NCI-H1092 (cell line): ENCODE data around the gene PJA1.

ENCODE experiments used
- DNase-seq: peaks from one replicate; lab custom pipeline; 2025; lab: John Stamatoyannopoulos, UW

Gene PJA1

GRCh38 chrX:69163936-69164741 lies 1.1 kb downstream of the PJA1 start:
- peak; percentile 31 for DNase-seq

DNA sequence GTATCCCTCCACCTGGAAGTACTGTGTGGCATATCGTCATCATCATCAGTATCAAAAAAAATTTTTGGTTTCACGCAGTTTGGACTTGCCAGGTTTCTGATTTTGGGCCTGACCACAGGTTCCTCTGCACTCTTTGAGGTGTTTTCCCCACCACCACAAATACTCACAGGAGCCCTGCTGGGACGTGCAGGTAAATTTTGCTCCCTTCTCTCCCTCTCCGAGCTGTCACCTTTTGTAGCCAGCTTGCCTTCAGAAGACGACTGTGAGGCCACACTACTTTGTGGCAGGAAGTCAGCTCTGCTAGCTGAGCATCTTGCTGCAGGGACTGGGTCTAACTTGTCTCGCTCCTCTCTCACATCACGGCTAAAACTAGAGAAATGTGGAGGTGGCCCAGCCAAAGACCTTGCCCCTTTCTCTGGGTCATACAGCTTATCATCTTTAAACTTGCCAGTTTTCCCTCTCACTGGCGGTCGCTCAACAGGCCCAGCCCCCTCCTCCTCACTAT lies 2.8 kb downstream of the PJA1 start:
- no peak for DNase-seq

GRCh38 chrX:69161786-69162349 lies 3.4 kb downstream of the PJA1 start:
- no peak for DNase-seq

- DNase-seq = no peak
Measured at GRCh38 chrX:69161371-69161770, 3.9 kb downstream of the PJA1 start.

GRCh38 chrX:69158166-69158980 lies 6.9 kb downstream of the PJA1 start:
- peak; percentile 70 for DNase-seq

- DNase-seq = no peak
Measured at GRCh38 chrX:69156638-69157037, 8.6 kb downstream of the PJA1 start.

DNA sequence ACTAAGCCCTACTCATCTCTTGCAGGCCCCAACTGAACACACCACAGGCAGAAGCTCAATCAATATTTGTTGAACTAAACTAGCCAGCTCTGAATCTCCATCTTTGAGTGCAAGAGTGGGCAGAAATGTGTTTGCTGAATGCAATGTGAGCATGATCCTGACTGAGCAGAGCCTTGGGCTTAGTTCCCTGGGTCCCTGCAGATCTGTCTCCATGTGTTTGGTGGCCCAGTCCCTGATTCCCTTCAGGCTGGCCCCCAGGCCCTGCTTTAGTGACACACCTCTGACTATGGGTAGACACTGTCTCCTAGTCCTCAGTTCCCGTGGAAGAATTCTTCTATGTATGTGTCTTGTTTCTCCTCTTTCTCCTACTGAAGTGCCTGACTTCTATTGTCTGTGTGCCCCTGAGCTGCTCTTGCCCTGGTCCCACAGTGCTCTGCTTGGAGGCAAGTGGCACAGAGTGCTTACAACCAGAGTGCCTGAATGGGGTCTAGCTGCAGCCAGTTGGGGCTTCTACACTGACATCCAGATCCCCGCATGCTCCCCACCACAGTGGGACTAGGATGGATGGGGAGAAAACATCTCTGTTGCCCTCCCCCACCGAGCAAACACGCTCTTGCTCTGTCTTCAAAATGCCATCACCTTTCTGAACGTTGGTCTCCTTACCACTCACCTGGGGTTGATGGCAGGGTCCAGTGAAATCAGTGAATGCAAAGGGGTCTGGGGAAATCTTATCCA lies 9.3 kb downstream of the PJA1 start:
- DNase-seq = no peak

DNA sequence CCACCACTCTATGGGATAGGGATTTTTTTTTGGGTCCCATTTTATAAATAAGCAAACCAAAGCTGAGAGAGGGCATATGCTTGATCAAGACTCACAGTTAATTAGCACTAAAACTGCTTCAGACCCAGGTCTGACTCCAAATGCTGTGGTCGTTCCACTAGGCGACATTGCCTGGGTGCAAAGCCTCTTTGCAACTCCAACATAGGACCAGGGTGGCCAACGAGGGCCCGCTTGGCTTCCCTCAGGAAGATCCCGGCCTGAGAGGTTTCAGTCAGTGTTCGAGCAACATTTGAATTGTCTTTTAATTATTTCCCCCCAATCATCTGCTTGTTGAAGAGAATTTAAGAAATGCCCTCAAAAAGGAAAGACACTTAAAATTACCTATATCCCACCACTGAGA lies 11.2 kb downstream of the PJA1 start:
- no peak for DNase-seq

DNA sequence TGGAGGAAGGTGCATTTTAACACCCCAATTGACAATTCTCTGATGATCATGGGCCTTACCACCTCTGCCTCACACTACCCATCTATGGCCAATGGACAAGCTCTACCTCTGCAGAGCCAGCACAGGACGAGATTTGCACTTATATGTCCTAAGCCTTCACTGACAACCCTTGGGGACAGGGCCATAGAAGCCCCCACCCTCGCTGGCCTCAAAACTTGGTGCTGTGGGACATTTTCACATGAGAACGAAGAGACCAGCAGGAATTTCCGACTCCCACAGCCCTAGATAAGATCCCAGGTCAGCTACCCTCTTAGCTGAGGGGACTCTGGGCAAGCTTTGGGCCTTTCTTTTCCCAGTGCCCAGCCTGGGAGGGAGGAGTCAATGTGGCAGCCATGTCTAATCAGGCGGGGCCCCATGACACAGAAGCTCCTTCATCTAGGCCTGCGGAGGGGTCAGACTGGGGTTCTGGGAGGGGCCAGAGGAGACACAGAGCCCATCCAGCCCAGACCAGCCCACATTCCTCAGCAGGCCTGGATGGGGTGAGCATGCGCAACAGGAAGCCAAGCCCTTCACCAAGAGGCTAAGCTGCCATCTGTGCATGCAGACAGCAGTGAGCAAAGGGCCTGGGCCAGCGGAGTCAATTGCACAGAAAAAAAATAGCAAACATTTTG lies 12.1 kb downstream of the PJA1 start:
- DNase-seq = no peak

GRCh38 chrX:69152417-69152841 lies 12.8 kb downstream of the PJA1 start:
- DNase-seq = peak; percentile 55

- no peak for DNase-seq
Measured at GRCh38 chrX:69151866-69152284, 13.4 kb downstream of the PJA1 start.

DNA sequence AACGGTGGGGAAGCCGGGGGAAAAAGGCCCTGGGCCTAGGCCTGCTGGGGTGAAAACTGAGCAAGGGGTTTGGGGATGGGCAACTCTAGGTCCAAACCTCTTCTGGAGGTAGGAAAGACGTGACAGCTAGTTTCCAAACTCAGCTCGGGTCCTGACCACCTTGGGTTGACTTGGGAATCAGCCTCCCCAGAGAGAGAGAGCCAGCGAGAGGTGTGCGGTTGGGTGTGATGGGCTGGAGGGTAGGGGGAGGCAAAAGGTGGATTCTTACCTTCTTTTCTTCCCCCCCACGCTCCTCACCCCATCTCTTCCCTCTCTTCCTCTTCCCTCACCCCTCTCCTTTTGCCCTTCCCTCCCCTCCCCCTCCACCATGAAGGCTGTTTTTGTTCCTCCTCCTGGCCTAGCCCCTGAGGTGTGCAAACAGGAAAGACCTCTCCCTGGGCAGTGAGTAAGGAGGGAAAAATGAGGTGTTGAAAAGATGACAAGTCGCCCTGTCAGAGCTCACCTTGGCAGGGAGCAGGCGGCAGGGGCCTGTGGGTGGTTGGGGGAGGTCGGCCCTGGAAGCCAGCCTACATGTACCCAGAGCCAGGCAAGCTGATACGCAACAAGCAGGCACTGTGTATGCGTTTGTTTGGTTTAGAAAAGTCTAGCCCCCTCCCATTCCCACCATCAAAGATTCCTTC lies 14.8 kb downstream of the PJA1 start:
- DNase-seq = no peak

GRCh38 chrX:69149466-69150280 lies 15.6 kb downstream of the PJA1 start:
- no peak for DNase-seq

GRCh38 chrX:69148946-69149345 lies 16.3 kb downstream of the PJA1 start:
- no peak for DNase-seq

- DNase-seq = no peak
Measured at GRCh38 chrX:69146739-69147138, 18.5 kb downstream of the PJA1 start.

DNA sequence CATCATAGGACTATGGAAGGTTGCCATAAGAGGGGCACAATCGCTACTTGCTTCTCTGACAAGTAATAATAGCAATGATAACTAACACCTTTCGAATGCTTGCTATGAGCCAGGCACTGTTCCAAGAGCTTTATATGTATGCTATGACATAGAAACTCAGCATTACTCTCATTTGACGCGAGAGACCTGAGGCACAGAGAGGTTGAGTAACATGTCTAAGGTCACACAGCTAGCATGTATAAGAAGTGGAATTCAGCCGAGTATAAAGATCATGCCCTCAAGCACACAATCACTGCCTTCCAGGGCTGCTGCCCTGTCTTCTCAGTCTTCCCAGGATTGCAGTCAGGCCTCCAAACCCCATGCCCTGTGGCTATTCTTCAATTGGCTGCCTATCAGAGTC lies 19.5 kb downstream of the PJA1 start:
- no peak for DNase-seq

DNA sequence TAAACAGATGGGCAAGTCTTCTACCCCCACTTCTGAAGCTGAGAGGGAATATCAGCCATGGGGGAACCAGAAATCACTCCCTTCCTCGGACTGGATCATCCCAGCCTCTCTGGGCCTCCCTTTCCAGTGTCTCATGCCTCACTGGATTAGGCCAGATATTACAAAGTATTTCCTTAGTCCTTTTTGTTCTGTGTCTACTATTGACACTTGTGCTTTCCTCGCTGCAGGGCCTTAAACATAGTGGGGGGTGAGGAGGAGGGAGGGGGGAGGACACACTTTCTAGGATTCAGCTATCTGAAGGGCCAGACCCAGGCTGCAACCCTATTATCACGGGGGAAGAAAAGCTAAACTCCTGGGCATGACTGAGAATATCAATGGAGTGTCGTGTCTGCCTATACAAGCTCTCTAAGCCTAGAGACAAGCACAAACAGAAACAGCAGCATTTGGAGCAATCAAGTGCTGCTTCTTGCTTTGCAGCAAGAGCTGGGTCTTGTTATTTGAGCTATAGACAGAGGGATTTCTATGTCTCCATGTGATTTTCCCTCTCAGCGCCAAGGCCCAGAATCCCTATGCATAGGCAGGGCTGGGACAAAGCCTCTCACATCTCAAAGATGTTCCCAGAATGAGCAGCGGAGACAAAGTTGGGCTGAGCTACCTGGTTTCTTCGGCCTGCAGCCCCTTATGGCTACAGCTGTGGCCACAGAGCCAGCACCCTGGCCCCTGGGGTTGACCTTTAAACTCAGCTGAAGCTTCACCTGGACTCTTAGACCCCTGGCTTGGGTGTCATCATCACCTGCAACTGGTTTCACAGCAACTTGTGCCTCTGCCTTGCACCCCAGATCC lies 20.2 kb downstream of the PJA1 start:
- DNase-seq = no peak

- DNase-seq = no peak
Measured at GRCh38 chrX:69143530-69143929, 21.7 kb downstream of the PJA1 start.
